Muscle of arm (tissue), 14 donors: ENCODE results near the gene EPHA3. TPM values are rescaled to one million over a fixed set of nuclear protein-coding genes. Genes with fewer than 3 reads are reported as not detected.

Experiments used
- DNase-seq: peaks from one replicate; pipeline ENCODE4 v3.0.0-alpha.2; 2013
- long read RNA-seq, 11 donors: transcript quantifications; one replicate each; lab custom pipeline, GENCODE V29; 2026
- polyA plus RNA-seq, 12 donors: library from polyadenylated mRNA; unstranded; fragments of 120-200 nt; gene quantifications; one replicate each; pipeline ENCODE4 v1.2.1, GENCODE V29; 2013; ENCODE audit not compliant: insufficient read length in 12 of 12

The EPHA3 gene
- polyA plus RNA-seq: 10 to 100 TPM in 11 of 12 donors, not detected in 1; 10.8 to 27.7 (median 17.4) TPM
- long read RNA-seq, donor 1: 0 reads
- long read RNA-seq, donor 2, full-length matches to known transcripts: 1 of 1 reads
- long read RNA-seq, donor 2, partial matches to known transcripts: 0 of 1 reads
- long read RNA-seq, donor 2, other reads (novel, unspliced or antisense): 0 of 1 reads
- long read RNA-seq, donor 3: 0 reads
- long read RNA-seq, donor 4: 0 reads
- long read RNA-seq, donor 5: 0 reads
- long read RNA-seq, donor 6: 0 reads
- long read RNA-seq, donor 7, full-length matches to known transcripts: 1 of 1 reads
- long read RNA-seq, donor 7, partial matches to known transcripts: 0 of 1 reads
- long read RNA-seq, donor 7, other reads (novel, unspliced or antisense): 0 of 1 reads
- long read RNA-seq, donor 8: 0 reads
- long read RNA-seq, donor 9, full-length matches to known transcripts: 1 of 1 reads
- long read RNA-seq, donor 9, partial matches to known transcripts: 0 of 1 reads
- long read RNA-seq, donor 9, other reads (novel, unspliced or antisense): 0 of 1 reads
- long read RNA-seq, donor 10, full-length matches to known transcripts: 1 of 1 reads
- long read RNA-seq, donor 10, partial matches to known transcripts: 0 of 1 reads
- long read RNA-seq, donor 10, other reads (novel, unspliced or antisense): 0 of 1 reads
- long read RNA-seq, donor 11, full-length matches to known transcripts: 1 of 1 reads
- long read RNA-seq, donor 11, partial matches to known transcripts: 0 of 1 reads
- long read RNA-seq, donor 11, other reads (novel, unspliced or antisense): 0 of 1 reads

DNA sequence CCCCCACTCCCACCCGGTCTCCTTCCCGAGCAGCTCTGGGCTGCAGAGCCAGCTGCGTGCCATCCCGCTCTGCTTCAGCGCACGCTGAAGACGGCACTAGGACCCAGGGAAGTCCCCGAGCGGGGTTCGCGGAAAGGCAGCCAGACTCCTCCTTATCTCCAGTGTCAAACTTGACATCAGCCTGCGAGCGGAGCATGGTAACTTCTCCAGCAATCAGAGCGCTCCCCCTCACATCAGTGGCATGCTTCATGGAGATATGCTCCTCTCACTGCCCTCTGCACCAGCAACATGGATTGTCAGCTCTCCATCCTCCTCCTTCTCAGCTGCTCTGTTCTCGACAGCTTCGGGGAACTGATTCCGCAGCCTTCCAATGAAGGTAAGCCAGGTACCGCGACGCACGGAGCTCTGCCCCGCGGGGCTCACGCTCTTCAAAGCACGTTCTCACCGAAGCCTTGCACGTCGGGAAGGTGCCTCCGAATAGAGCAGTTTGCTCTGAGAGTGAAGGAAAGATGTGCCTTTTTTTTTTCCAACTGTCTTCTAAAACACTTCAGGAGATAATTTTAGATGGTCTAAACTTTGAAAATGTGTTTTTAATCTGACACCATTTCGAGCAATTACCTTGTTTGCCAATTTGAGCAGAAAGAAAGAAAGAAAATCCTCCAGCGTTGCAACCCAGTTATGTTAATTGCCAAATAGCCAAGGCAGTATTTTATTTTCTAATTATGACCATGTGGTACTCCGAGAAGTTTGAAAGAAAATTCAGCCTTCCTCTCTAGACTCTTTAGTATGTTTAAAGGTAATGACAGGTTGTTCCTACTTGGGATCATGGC, at the start of gene EPHA3:
TSS of gene EPHA3 (plus strand) at position 161 of the 830 bp plus-strand sequence. CDS start at position 289, 128 bp downstream.
- DNase-seq: peak; percentile 92

DNA sequence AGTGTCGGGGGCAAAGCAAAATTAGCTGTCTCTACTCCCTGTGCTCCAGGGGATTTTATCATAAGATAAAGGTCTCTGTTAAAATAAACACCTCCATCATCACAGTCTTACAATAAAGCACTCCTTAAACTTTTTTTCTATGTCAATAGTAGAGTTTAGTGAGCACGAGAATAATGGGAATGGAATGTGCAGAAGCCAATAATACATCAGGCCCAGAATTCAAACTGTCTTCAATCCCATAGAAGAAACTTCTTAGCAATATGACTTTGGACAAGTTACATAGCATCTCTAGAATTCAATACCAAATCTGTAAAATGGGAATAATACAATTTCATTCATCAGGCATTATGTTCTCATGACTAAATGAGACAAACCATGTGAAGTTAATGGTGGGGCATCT, 49.0 kb upstream of the EPHA3 start:
- no peak for DNase-seq

- no peak for DNase-seq
These were observed 48.1 kb upstream of the EPHA3 start for GRCh38 chr3:89059211-89059925.

GRCh38 chr3:89061259-89061658, 46.2 kb upstream of the EPHA3 start:
- no peak for DNase-seq

- DNase-seq: no peak
These were observed 39.7 kb upstream of the EPHA3 start for GRCh38 chr3:89067736-89068135.

DNA sequence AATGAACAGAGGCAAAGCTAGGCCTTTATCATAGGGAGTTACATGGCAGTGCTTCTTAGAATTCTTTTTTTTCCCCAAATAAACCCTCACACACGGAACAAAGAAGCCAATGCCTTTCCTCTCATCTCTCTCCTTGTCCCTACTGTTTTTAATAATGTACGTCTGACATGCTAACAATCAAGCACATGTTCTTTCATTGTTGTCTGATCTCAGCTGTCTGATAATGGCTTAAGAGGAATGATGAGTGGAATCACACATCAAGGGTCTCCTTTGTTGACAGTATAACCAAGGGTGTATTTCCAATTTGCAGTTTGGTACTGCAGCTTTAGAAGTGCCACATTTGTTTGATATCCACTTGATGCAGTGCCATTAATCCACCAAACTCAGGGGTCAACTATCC, 34.8 kb upstream of the EPHA3 start:
- no peak for DNase-seq

GRCh38 chr3:89079944-89080343, 27.5 kb upstream of the EPHA3 start:
- no peak for DNase-seq

DNA sequence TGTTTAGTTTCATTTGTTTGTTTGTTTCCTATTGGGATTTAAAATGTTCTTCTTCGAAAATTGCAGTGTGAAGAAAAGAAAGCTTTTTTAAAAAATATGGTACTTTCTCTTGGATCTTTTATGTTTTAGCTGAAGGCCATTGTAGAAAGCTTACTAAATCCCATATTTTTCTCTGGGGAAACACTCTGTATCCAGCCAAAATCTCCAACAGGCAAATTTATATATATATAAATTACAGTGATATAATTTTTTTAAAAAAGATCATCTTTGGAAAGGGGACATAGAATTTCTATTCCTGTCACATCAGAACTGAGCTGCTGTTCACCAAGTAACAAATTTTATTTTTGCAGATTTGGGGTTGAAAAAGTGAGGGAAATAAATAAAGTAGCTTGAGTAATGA, 19.6 kb upstream of the EPHA3 start:
- DNase-seq: no peak

DNA sequence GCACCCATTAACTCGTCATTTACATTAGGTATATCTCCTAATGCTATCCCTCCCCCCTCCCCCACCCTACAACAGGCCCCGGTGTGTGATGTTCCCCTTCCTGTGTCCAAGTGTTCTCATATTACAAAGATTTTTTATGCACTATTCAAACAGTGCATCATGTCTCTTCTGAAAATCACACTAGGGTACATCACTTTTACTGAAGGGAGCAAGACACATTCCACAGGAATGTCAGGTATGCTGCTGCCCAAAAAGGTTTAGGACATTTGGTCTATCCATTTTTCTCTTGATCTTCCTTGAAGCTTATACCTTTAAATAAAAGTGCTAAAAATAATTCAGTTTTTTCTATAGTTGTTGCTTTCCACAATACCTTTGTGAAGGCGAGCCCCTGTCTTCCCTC, 9.2 kb upstream of the EPHA3 start:
- no peak for DNase-seq

DNA sequence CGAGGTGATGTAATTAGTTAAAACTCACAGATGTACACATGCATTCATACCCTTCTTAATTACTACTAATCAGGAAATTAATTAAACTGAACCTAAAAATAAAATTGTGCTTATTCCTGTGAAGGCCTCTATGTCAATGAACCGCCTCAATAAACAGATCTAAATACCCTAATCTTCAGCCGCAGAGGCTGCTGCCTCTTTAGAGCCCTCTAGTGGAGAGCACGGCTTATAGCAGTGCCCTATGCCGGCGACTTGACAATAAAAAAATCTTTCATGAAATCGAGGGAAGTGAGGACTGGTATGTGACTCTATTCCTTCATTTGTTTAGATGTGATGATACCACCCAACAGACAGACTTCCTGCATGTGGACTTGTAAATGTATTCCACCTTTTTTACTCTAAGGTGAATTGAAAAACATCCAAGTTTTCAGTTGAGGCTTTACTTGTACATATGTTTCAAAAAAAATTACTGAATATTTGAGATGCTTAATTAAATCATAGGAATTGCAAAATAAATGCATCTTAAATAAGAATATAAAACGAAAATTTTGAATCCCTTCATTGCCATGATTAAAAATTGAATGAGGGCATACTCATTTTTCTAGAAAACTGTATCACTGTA, 8.3 kb upstream of the EPHA3 start:
- DNase-seq: no peak

DNA sequence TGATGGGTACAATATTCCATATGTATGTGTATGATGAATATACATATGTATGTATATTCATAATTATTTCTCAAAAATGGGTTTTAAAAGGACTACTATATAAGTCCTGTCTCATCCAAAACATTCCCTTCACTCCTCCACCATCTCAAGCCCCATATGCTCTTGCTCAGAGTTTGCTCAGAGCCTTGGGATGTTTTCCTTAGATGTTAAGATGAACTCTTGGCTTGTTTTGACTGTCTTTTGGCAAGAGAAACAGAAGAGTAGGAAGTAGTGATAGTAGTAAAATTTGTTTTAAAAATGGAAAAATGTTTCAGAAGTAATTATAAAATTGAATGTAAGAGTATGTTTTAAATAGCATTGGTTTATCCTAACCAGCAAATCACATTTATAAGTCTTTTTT, 6.2 kb upstream of the EPHA3 start:
- DNase-seq: no peak

DNA sequence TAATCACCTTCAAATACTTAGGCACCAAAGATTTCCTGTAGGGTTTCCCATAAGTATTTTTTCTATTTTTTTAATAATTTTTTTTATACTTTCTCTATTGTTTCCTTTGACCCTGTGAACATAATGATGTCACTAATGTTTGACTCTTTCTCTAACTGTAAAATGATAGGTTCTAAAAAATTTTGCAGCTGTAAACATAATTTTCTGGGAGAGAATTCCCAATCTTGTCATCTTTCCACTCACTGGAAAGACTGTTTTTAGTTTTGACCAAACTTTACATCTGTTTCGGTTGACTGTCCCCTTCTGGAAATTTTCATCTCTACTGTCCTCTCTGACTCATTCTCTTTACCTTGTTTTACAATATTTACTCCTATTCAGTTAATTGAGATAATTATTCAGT, 5.5 kb upstream of the EPHA3 start:
- DNase-seq: no peak

- no peak for DNase-seq
These were observed 2.9 kb upstream of the EPHA3 start for GRCh38 chr3:89104499-89104898.

GRCh38 chr3:89105503-89105902, 1.9 kb upstream of the EPHA3 start:
- no peak for DNase-seq

DNA sequence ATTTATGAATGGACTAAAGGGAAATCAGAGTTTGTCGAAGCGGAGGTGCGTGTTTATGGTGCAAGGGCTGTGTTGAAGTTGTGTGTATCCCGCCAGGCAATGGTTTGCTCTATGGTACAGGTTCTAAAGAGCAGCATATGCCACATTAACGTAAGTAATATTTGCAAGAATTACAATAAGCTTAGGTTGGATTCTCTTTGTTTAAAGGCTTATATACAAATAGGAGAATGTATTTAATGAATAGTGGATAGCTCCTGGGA, 800 bp downstream of the EPHA3 start:
- no peak for DNase-seq

DNA sequence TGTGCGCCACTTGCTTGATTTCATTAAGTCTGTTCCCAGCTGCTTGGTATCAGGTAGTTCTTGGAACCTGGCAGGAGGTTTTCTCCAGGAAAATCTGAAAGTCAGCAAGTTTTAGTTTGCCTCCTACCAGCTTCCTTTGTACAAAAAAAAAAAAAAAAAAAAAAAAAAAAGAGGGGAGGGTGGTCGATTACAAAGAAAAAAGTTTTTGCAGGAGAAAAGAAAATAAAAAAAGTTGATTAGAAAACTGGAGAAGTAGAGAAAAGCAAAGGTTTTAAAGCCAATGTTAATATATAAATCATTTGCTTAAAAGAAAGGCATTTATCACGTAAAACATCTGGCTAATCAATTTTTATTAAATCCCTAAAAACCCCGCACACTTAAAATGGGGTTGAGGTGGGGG, 5.9 kb downstream of the EPHA3 start:
- DNase-seq: no peak

GRCh38 chr3:89113893-89114840, 6.7 kb downstream of the EPHA3 start:
- DNase-seq: peak; percentile 84

GRCh38 chr3:89114841-89115223, 7.4 kb downstream of the EPHA3 start:
- no peak for DNase-seq

DNA sequence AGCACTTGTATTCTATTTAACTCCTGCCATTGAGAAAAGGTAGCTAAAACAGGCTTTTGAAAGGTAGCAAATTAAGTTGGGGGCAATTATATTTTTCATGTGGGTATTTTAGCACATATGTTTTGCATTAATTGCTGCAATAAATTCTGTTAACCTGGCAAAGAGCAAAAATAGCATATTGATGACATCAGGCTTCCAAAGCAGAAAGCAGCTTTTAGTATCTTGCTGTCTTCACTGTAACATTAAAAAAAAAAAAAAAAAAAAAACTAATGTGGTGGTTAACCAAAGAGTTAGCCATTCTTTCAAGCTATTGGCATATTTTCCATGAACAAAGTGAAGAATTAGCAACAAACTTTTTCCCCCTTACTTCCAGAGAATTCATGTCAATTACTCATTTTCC, 9.1 kb downstream of the EPHA3 start:
- no peak for DNase-seq

- peak; percentile 24 for DNase-seq
These were observed 30.6 kb downstream of the EPHA3 start for GRCh38 chr3:89138048-89138447.
